CD8-positive, alpha-beta memory T cell (primary cell): Measurements from ENCODE around the gene KCNK2. TPM values are rescaled to one million over a fixed set of nuclear protein-coding genes. Genes with fewer than 3 reads are reported as not detected.

Experiments used
- CTCF ChIA-PET: fragments of 350-600 bp; sonication (Branson Sonifier 250); formaldehyde crosslinking; loops from one replicate; lab custom pipeline; 2021; ENCODE audit warnings: antibody characterized with exemption; lab: Charles Lee
- POLR2A ChIA-PET: fragments of 350-600 bp; sonication (Branson Sonifier 250); formaldehyde crosslinking; loops from one replicate; lab custom pipeline; 2021; ENCODE audit warnings: antibody characterized with exemption; lab: Charles Lee
- DNase-seq, 5 donors: peaks; one replicate each; pipeline versions ENCODE4 v3.0.0 to v3.0.0-alpha.2; 2020 to 2022; ENCODE audit warnings: mixed read lengths in 1 of 5
- H3K27ac ChIP-seq: one replicate; pipeline ENCODE4 v1.7.0; 2013; ENCODE audit warnings: low read depth, mild to moderate bottlenecking, low read length, moderate library complexity
- H3K27me3 ChIP-seq: 2 replicates; pipeline ENCODE4 v1.7.0; 2013; ENCODE audit warnings: low read length, mild to moderate bottlenecking; ENCODE audit not compliant: insufficient read depth, poor library complexity, severe bottlenecking
- H3K36me3 ChIP-seq: 2 replicates; pipeline ENCODE4 v1.7.0; 2013; ENCODE audit warnings: mild to moderate bottlenecking, low read length, moderate library complexity; ENCODE audit not compliant: insufficient read depth
- H3K4me1 ChIP-seq: 2 replicates; pipeline ENCODE4 v1.7.0; 2013; ENCODE audit warnings: mild to moderate bottlenecking, low read length, moderate library complexity; ENCODE audit not compliant: insufficient read depth
- H3K4me3 ChIP-seq: 2 replicates; pipeline ENCODE4 v1.7.0; 2013; ENCODE audit warnings: mild to moderate bottlenecking, low read length
- H3K9me3 ChIP-seq: 2 replicates; pipeline ENCODE4 v1.7.0; 2013; ENCODE audit warnings: mild to moderate bottlenecking, low read length
- H3K27ac Mint-ChIP-seq, 8 donors: one replicate each; pipeline ENCODE4 v1.8.0; 2020 to 2021; ENCODE audit warnings: mixed read lengths in 8 of 8, mild to moderate bottlenecking in 6 of 8, inconsistent platforms in 3 of 8, moderate library complexity in 3 of 8
- H3K27me3 Mint-ChIP-seq, 2 donors: one replicate each; pipeline ENCODE4 v1.8.0; 2020 to 2021; ENCODE audit warnings: mixed read lengths in 2 of 2, mild to moderate bottlenecking in 1 of 2, moderate library complexity in 1 of 2
- H3K36me3 Mint-ChIP-seq, 3 donors: one replicate each; pipeline ENCODE4 v1.8.0; 2020 to 2021; ENCODE audit warnings: mixed read lengths in 3 of 3, inconsistent platforms in 1 of 3, mild to moderate bottlenecking in 1 of 3
- H3K4me1 Mint-ChIP-seq, 3 donors: one replicate each; pipeline ENCODE4 v1.8.0; 2020 to 2021; ENCODE audit warnings: mixed read lengths in 3 of 3, inconsistent platforms in 1 of 3, mild to moderate bottlenecking in 1 of 3
- H3K4me3 Mint-ChIP-seq, 7 donors: one replicate each; pipeline ENCODE4 v1.8.0; 2020 to 2021; ENCODE audit warnings: mixed read lengths in 7 of 7, mild to moderate bottlenecking in 6 of 7, moderate library complexity in 4 of 7, inconsistent platforms in 2 of 7
- H3K9me3 Mint-ChIP-seq, 5 donors: one replicate each; pipeline ENCODE4 v1.8.0; 2020 to 2022; ENCODE audit warnings: mixed read lengths in 5 of 5, mild to moderate bottlenecking in 3 of 5, moderate library complexity in 2 of 5, inconsistent platforms in 1 of 5
- polyA plus RNA-seq: library from polyadenylated mRNA; unstranded; fragments of 300-500 nt; fragmentation: Illumina TruSeq; gene quantifications from one replicate; pipeline ENCODE4 v1.2.3, GENCODE V29; 2021
- total RNA-seq, 2 experiments: library from RNA; stranded (reverse); gene quantifications; one replicate each; pipeline ENCODE4 v1.2.3, GENCODE V29; 2021

The KCNK2 gene
- total and polyA plus RNA-seq, 3 experiments from 2014 or later = not detected

GRCh38 chr1:215119719-215120365, 37.3 kb downstream of the KCNK2 start:
- Mint-ChIP-seq H3K27ac (no peak overlapping the region), H3K4me1 (no peaks in the 10 kb centered on the region), H3K9me3 (peaks cover 0 to 10% (median 2%) of the 10 kb centered on the region in 5 donors), H3K27me3 (no peaks in the 10 kb centered on the region), H3K4me3 (no peak overlapping the region), H3K36me3 (no peaks in the 10 kb centered on the region)
- no peak for DNase-seq
- no peak overlapping the region for H3K27ac ChIP-seq
- H3K36me3 ChIP-seq = no peaks in the 10 kb centered on the region
- CTCF ChIA-PET = no interaction called here
- POLR2A ChIA-PET = no interaction called here
- no peak overlapping the region for H3K4me3 ChIP-seq
- no peaks in the 10 kb centered on the region for H3K9me3 ChIP-seq
- H3K27me3 ChIP-seq = no peaks in the 10 kb centered on the region
- no peaks in the 10 kb centered on the region for H3K4me1 ChIP-seq

GRCh38 chr1:215128504-215128903, 46.0 kb downstream of the KCNK2 start:
- CTCF ChIA-PET = no interaction called here
- Mint-ChIP-seq H3K4me3 (no peak overlapping the region), H3K27ac (no peak overlapping the region), H3K36me3 (no peaks in the 10 kb centered on the region), H3K4me1 (no peaks in the 10 kb centered on the region), H3K27me3 (no peaks in the 10 kb centered on the region), H3K9me3 (no peaks in the 10 kb centered on the region)
- no peaks in the 10 kb centered on the region for H3K36me3 ChIP-seq
- no peak overlapping the region for H3K27ac ChIP-seq
- H3K9me3 ChIP-seq = no peaks in the 10 kb centered on the region
- no peaks in the 10 kb centered on the region for H3K4me1 ChIP-seq
- H3K4me3 ChIP-seq = no peak overlapping the region
- no peaks in the 10 kb centered on the region for H3K27me3 ChIP-seq
- DNase-seq = no peak
- POLR2A ChIA-PET = no interaction called here

GRCh38 chr1:215131291-215131690, 48.8 kb downstream of the KCNK2 start:
- no peak overlapping the region for H3K27ac ChIP-seq
- POLR2A ChIA-PET = no interaction called here
- no peaks in the 10 kb centered on the region for H3K36me3 ChIP-seq
- no peaks in the 10 kb centered on the region for H3K27me3 ChIP-seq
- Mint-ChIP-seq H3K27me3 (no peaks in the 10 kb centered on the region), H3K36me3 (no peaks in the 10 kb centered on the region), H3K4me3 (no peak overlapping the region), H3K4me1 (no peaks in the 10 kb centered on the region), H3K9me3 (peaks cover 0 to 2% (median 0%) of the 10 kb centered on the region in 5 donors), H3K27ac (no peak overlapping the region)
- H3K4me3 ChIP-seq = no peak overlapping the region
- DNase-seq = no peak
- no peaks in the 10 kb centered on the region for H3K9me3 ChIP-seq
- CTCF ChIA-PET = no interaction called here
- H3K4me1 ChIP-seq = no peaks in the 10 kb centered on the region

GRCh38 chr1:215132156-215132555, 49.6 kb downstream of the KCNK2 start:
- H3K27me3 ChIP-seq = no peaks in the 10 kb centered on the region
- CTCF ChIA-PET = no interaction called here
- no peak for DNase-seq

GRCh38 chr1:215133532-215133931, 51.0 kb downstream of the KCNK2 start:
- CTCF ChIA-PET = no interaction called here
- POLR2A ChIA-PET = no interaction called here
- Mint-ChIP-seq H3K4me1 (no peaks in the 10 kb centered on the region), H3K27me3 (no peaks in the 10 kb centered on the region), H3K9me3 (peaks cover 0 to 3% (median 0%) of the 10 kb centered on the region in 5 donors), H3K27ac (no peak overlapping the region), H3K4me3 (no peak overlapping the region), H3K36me3 (no peaks in the 10 kb centered on the region)
- Histone ChIP-seq H3K4me3 (no peak overlapping the region), H3K36me3 (no peaks in the 10 kb centered on the region), H3K27ac (no peak overlapping the region), H3K9me3 (no peaks in the 10 kb centered on the region), H3K27me3 (no peaks in the 10 kb centered on the region), H3K4me1 (no peaks in the 10 kb centered on the region)
- DNase-seq = no peak

More at GRCh38 chr1:215132156-215132555, 49.6 kb downstream of the KCNK2 start:
- Mint-ChIP-seq H3K4me1 (no peaks in the 10 kb centered on the region), H3K36me3 (no peaks in the 10 kb centered on the region), H3K9me3 (peaks cover 0 to 3% (median 0%) of the 10 kb centered on the region in 5 donors), H3K4me3 (no peak overlapping the region), H3K27me3 (no peaks in the 10 kb centered on the region), H3K27ac (no peak overlapping the region)
- no peaks in the 10 kb centered on the region for H3K9me3 ChIP-seq
- H3K36me3 ChIP-seq = no peaks in the 10 kb centered on the region
- H3K4me3 ChIP-seq = no peak overlapping the region
- POLR2A ChIA-PET = no interaction called here
- H3K4me1 ChIP-seq = no peaks in the 10 kb centered on the region
- H3K27ac ChIP-seq = no peak overlapping the region

- CTCF ChIA-PET = no interaction called here
- H3K9me3 Mint-ChIP-seq = peaks cover 6 to 16% (median 8%) of the 10 kb centered on the region in 5 donors
- POLR2A ChIA-PET = no interaction called here
- no peak overlapping the region for H3K4me3 Mint-ChIP-seq
- H3K4me1 Mint-ChIP-seq = no peaks in the 10 kb centered on the region
- Histone ChIP-seq H3K27me3 (no peaks in the 10 kb centered on the region), H3K4me1 (no peaks in the 10 kb centered on the region), H3K27ac (no peak overlapping the region), H3K36me3 (no peaks in the 10 kb centered on the region), H3K4me3 (no peak overlapping the region), H3K9me3 (no peaks in the 10 kb centered on the region)
- no peaks in the 10 kb centered on the region for H3K36me3 Mint-ChIP-seq
- DNase-seq = no peak
- H3K27ac Mint-ChIP-seq = no peak overlapping the region
- no peaks in the 10 kb centered on the region for H3K27me3 Mint-ChIP-seq
These were observed 55.4 kb downstream of the KCNK2 start for GRCh38 chr1:215137985-215138384.

- POLR2A ChIA-PET = no interaction called here
- H3K27ac Mint-ChIP-seq = no peak overlapping the region
These were observed 57.6 kb downstream of the KCNK2 start for GRCh38 chr1:215140135-215140534.

GRCh38 chr1:215141460-215141859, 58.9 kb downstream of the KCNK2 start:
- Mint-ChIP-seq H3K27me3 (no peaks in the 10 kb centered on the region), H3K4me1 (no peaks in the 10 kb centered on the region), H3K36me3 (no peaks in the 10 kb centered on the region), H3K9me3 (peaks cover 6 to 18% (median 13%) of the 10 kb centered on the region in 5 donors), H3K4me3 (no peak overlapping the region), H3K27ac (no peak overlapping the region)
- H3K4me3 ChIP-seq = no peak overlapping the region
- no peaks in the 10 kb centered on the region for H3K27me3 ChIP-seq
- H3K36me3 ChIP-seq = no peaks in the 10 kb centered on the region
- DNase-seq = no peak
- no peaks in the 10 kb centered on the region for H3K9me3 ChIP-seq
- H3K4me1 ChIP-seq = no peaks in the 10 kb centered on the region
- H3K27ac ChIP-seq = no peak overlapping the region
- CTCF ChIA-PET = no interaction called here
- POLR2A ChIA-PET = no interaction called here

More at GRCh38 chr1:215140135-215140534, 57.6 kb downstream of the KCNK2 start:
- Mint-ChIP-seq H3K27me3 (no peaks in the 10 kb centered on the region), H3K9me3 (peaks cover 6 to 16% (median 10%) of the 10 kb centered on the region in 5 donors), H3K4me1 (no peaks in the 10 kb centered on the region), H3K36me3 (no peaks in the 10 kb centered on the region), H3K4me3 (no peak overlapping the region)
- CTCF ChIA-PET = no interaction called here
- Histone ChIP-seq H3K27ac (no peak overlapping the region), H3K4me1 (no peaks in the 10 kb centered on the region), H3K27me3 (no peaks in the 10 kb centered on the region), H3K9me3 (no peaks in the 10 kb centered on the region), H3K36me3 (no peaks in the 10 kb centered on the region), H3K4me3 (no peak overlapping the region)
- no peak for DNase-seq
